ENCODE data around the gene ZNF726. TPM values are rescaled to one million over a fixed set of nuclear protein-coding genes. Genes with fewer than 3 reads are reported as not detected.

The ZNF726 gene
- total RNA-seq, 2 donors from 2014 or later: 0.27 to 0.63 TPM

- no peak overlapping the region for H3K4me3 ChIP-seq
- no peak overlapping the region for H3K27ac ChIP-seq
- H3K4me1 ChIP-seq (ENCODE audit: control insufficient read depth in 1 of 2, low read depth in 2 of 2): no peaks in the 10 kb centered on the region
- ATAC-seq (ENCODE audit: insufficient number of reproducible peaks, low FRiP score, low read depth) (no peak), DNase-seq (ENCODE audit: low spot score) (no peak)
- TF ChIP-seq, protein P1, sequence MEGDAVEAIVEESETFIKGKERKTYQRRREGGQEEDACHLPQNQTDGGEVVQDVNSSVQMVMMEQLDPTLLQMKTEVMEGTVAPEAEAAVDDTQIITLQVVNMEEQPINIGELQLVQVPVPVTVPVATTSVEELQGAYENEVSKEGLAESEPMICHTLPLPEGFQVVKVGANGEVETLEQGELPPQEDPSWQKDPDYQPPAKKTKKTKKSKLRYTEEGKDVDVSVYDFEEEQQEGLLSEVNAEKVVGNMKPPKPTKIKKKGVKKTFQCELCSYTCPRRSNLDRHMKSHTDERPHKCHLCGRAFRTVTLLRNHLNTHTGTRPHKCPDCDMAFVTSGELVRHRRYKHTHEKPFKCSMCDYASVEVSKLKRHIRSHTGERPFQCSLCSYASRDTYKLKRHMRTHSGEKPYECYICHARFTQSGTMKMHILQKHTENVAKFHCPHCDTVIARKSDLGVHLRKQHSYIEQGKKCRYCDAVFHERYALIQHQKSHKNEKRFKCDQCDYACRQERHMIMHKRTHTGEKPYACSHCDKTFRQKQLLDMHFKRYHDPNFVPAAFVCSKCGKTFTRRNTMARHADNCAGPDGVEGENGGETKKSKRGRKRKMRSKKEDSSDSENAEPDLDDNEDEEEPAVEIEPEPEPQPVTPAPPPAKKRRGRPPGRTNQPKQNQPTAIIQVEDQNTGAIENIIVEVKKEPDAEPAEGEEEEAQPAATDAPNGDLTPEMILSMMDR (IDR thresholded peaks at IDR 0.05): no peak
- no peaks in the 10 kb centered on the region for H3K36me3 ChIP-seq
- H3K9me3 ChIP-seq: no peaks in the 10 kb centered on the region
- H3K27me3 ChIP-seq (replicated peaks; ENCODE audit: insufficient read depth): no peaks in the 10 kb centered on the region
Observed at GRCh38 chr19:23978068-23978467, 63.4 kb downstream of the ZNF726 start.

DNA sequence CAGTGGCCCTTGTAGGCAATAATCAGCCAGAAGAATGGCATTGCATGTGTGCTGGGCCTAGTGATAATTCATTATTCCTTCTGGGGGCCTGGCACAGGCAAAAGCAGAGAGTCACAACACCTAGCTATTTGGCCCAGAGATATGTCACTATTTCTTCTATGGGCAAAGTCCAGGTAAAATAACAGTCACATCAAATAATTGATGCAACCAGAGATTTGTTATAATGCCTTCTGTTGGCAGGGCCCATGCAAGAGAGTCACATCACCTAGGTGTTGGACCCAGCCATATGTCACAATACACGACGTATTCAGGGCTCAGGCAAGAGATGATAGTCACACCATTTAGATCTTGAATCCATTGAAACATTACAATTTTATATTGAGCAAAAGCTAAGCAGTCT lies 66.1 kb downstream of the ZNF726 start:
- H3K4me3 ChIP-seq: no peak overlapping the region
- no peak for ATAC-seq (ENCODE audit: insufficient number of reproducible peaks, low FRiP score, low read depth)
- no peaks in the 10 kb centered on the region for H3K36me3 ChIP-seq
- no peaks in the 10 kb centered on the region for H3K27me3 ChIP-seq (replicated peaks; ENCODE audit: insufficient read depth)
- H3K9me3 ChIP-seq: no peaks in the 10 kb centered on the region
- no peak overlapping the region for H3K27ac ChIP-seq
- H3K4me1 ChIP-seq (ENCODE audit: control insufficient read depth in 1 of 2, low read depth in 2 of 2): no peaks in the 10 kb centered on the region
- DNase-seq (ENCODE audit: low spot score): no peak
- TF ChIP-seq, protein P1 (IDR thresholded peaks at IDR 0.05): no peak

DNA sequence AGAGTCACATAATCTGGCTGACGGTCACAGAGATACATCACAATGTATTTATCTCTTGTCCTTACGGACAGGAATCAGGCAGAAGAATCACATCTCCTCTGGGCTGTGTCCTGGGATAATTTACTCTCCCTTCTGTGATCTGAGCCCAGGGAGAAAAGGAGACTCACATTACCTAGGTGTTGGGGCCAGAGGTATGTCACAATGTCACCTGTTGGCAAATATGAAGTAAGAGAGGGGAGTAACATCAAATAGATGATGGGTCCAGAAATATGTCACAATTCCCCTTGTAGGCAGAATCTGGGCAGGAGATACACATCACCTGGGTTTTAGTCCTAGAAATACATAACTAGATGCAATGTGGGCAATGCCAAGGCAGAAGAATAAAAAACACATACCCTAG lies 67.2 kb downstream of the ZNF726 start:
- H3K9me3 ChIP-seq: no peaks in the 10 kb centered on the region
- H3K4me3 ChIP-seq: no peak overlapping the region
- H3K27ac ChIP-seq: no peak overlapping the region
- DNase-seq (ENCODE audit: low spot score) (no peak), ATAC-seq (ENCODE audit: insufficient number of reproducible peaks, low FRiP score, low read depth) (no peak)
- no peaks in the 10 kb centered on the region for H3K36me3 ChIP-seq
- H3K27me3 ChIP-seq (replicated peaks; ENCODE audit: insufficient read depth): no peaks in the 10 kb centered on the region
- H3K4me1 ChIP-seq (ENCODE audit: control insufficient read depth in 1 of 2, low read depth in 2 of 2): no peaks in the 10 kb centered on the region
- TF ChIP-seq, protein P1 (IDR thresholded peaks at IDR 0.05): no peak

- DNase-seq (ENCODE audit: low spot score) (no peak), ATAC-seq (ENCODE audit: insufficient number of reproducible peaks, low FRiP score, low read depth) (no peak)
- Histone ChIP-seq H3K4me1 (ENCODE audit: control insufficient read depth in 1 of 2, low read depth in 2 of 2) (no peaks in the 10 kb centered on the region), H3K9me3 (no peaks in the 10 kb centered on the region), H3K36me3 (no peaks in the 10 kb centered on the region), H3K27ac (no peak overlapping the region), H3K27me3 (replicated peaks; ENCODE audit: insufficient read depth) (no peaks in the 10 kb centered on the region), H3K4me3 (no peak overlapping the region)
- TF ChIP-seq, protein P1 (IDR thresholded peaks at IDR 0.05): no peak
Observed at GRCh38 chr19:23983406-23983805, 68.7 kb downstream of the ZNF726 start.

Other genes with a start within 250 kb of the ZNF726 start
- gene ZNF675, start 227.7 kb upstream of the ZNF726 start, total RNA-seq: 10 to 100 TPM in 1 of 2 donors, 1 to 10 TPM in 1; 2.0 to 17.8 TPM
- 1 to 10 TPM in 1 of 2 donors, under 1 TPM in 1; 0.56 to 2.2 TPM for gene ZNF681, start 156.0 kb upstream of the ZNF726 start, total RNA-seq
- 10 to 100 TPM; 12.9 to 31.0 TPM for gene ZNF254, start 172.3 kb downstream of the ZNF726 start, total RNA-seq